B cell (primary cell): ENCODE measurements around the gene SLC9C1.

Source experiments
- EZH2 ChIP-seq: IDR thresholded peaks from 2 replicates; pipeline ENCODE4 v1.6.1; 2012; ENCODE audit warnings: borderline replicate concordance, low read depth, mild to moderate bottlenecking, moderate library complexity, low read length; ENCODE audit not compliant: insufficient read depth, poor library complexity, severe bottlenecking
- TF ChIP-seq, protein P1 (sequence below): fragments of 200-600 bp; IDR thresholded peaks from one replicate; pipeline ENCODE4 v1.8.0; 2022; ENCODE audit warnings: antibody characterized with exemption, mild to moderate bottlenecking

DNA sequence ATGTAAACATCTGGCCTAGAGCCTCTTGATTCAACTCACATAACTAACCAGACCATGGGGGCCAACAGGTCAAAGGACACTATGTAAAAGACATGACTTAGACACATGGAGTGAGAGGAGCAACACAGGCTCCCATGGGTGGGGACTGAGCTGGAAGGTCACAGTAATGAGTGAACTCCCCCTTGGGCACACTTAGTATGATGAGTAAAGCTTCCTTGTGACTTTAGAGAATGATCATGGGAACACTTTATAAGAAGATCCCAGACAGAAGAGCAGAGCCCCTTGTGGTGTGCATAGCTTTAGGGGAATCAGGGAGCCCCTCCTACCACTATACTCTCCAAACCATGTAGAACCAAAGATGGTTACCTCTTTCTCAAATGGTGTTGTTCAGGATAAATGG is 171.1 kb downstream of the SLC9C1 start:
- TF ChIP-seq, protein P1, sequence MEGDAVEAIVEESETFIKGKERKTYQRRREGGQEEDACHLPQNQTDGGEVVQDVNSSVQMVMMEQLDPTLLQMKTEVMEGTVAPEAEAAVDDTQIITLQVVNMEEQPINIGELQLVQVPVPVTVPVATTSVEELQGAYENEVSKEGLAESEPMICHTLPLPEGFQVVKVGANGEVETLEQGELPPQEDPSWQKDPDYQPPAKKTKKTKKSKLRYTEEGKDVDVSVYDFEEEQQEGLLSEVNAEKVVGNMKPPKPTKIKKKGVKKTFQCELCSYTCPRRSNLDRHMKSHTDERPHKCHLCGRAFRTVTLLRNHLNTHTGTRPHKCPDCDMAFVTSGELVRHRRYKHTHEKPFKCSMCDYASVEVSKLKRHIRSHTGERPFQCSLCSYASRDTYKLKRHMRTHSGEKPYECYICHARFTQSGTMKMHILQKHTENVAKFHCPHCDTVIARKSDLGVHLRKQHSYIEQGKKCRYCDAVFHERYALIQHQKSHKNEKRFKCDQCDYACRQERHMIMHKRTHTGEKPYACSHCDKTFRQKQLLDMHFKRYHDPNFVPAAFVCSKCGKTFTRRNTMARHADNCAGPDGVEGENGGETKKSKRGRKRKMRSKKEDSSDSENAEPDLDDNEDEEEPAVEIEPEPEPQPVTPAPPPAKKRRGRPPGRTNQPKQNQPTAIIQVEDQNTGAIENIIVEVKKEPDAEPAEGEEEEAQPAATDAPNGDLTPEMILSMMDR = no peak
- TF ChIP-seq EZH2 = no peak
